H9 (cell line): ENCODE results near the gene RALGAPA2. TPM values are rescaled to one million over a fixed set of nuclear protein-coding genes. Genes with fewer than 3 reads are reported as not detected.

ENCODE experiments used
- DNase-seq: peaks from one replicate; pipeline ENCODE4 v3.0.0-alpha.2; 2017
- H2AFZ ChIP-seq: one replicate; pipeline ENCODE4 v1.6.1; 2013; ENCODE audit warnings: mild to moderate bottlenecking, low read length, control low read depth, moderate library complexity
- H2AK5ac ChIP-seq: 2 replicates; pipeline ENCODE4 v1.6.1; 2013; ENCODE audit warnings: low read length, control low read depth, mixed read lengths; ENCODE audit not compliant: insufficient read length
- H2BK120ac ChIP-seq: one replicate; pipeline ENCODE4 v1.6.1; 2013; ENCODE audit warnings: low read depth, mild to moderate bottlenecking, low read length, control low read depth, inconsistent platforms; ENCODE audit not compliant: poor library complexity, severe bottlenecking
- H2BK12ac ChIP-seq: 2 replicates; pipeline ENCODE4 v1.6.1; 2013; ENCODE audit warnings: low read length, control low read depth, mixed read lengths, low read depth; ENCODE audit not compliant: insufficient read length
- H2BK15ac ChIP-seq: 2 replicates; pipeline ENCODE4 v1.6.1; 2013; ENCODE audit warnings: low read depth, low read length, control low read depth
- H2BK20ac ChIP-seq: one replicate; pipeline ENCODE4 v1.6.1; 2013; ENCODE audit warnings: low read depth, mild to moderate bottlenecking, low read length, control low read depth, inconsistent platforms; ENCODE audit not compliant: poor library complexity, severe bottlenecking
- H2BK5ac ChIP-seq: 2 replicates; pipeline ENCODE4 v1.6.1; 2013; ENCODE audit warnings: low read length, control low read depth, mixed read lengths; ENCODE audit not compliant: insufficient read length
- H3K14ac ChIP-seq: 2 replicates; pipeline ENCODE4 v1.6.1; 2013; ENCODE audit warnings: low read length, control low read depth; ENCODE audit not compliant: insufficient read depth
- H3K18ac ChIP-seq: 2 replicates; pipeline ENCODE4 v1.6.1; 2013; ENCODE audit warnings: low read depth, mild to moderate bottlenecking, mixed read lengths, low read length, control low read depth; ENCODE audit not compliant: insufficient read length
- H3K23ac ChIP-seq: 2 replicates; pipeline ENCODE4 v1.6.1; 2013; ENCODE audit warnings: low read length, control low read depth, mixed read lengths, low read depth; ENCODE audit not compliant: insufficient read length
- H3K23me2 ChIP-seq: 2 replicates; pipeline ENCODE4 v1.6.1; 2013; ENCODE audit warnings: low read depth, mild to moderate bottlenecking, mixed read lengths, low read length, control low read depth; ENCODE audit not compliant: insufficient read length, poor library complexity, severe bottlenecking
- H3K27ac ChIP-seq: 2 replicates; pipeline ENCODE4 v1.5.1; 2013; ENCODE audit warnings: low read length, control low read depth, mixed read lengths, low read depth; ENCODE audit not compliant: insufficient read length
- H3K27me3 ChIP-seq: 2 replicates; pipeline ENCODE4 v1.6.1; 2013; ENCODE audit warnings: low read length, control low read depth, inconsistent platforms; ENCODE audit not compliant: insufficient read depth
- H3K4ac ChIP-seq: 2 replicates; pipeline ENCODE4 v1.6.1; 2013; ENCODE audit warnings: low read depth, mild to moderate bottlenecking, control low read depth, inconsistent platforms, low read length, moderate library complexity
- H3K4me1 ChIP-seq: 2 replicates; pipeline ENCODE4 v1.6.1; 2013; ENCODE audit warnings: low read length, control low read depth, inconsistent platforms; ENCODE audit not compliant: insufficient read depth
- H3K4me2 ChIP-seq: 2 replicates; pipeline ENCODE4 v1.6.1; 2013; ENCODE audit warnings: low read length, control low read depth, mixed read lengths; ENCODE audit not compliant: insufficient read length, insufficient read depth
- H3K56ac ChIP-seq: 2 replicates; pipeline ENCODE4 v1.6.1; 2013; ENCODE audit warnings: low read depth, mild to moderate bottlenecking, mixed read lengths, low read length, control low read depth; ENCODE audit not compliant: insufficient read length
- H3K79me1 ChIP-seq: 2 replicates; pipeline ENCODE4 v1.6.1; 2013; ENCODE audit warnings: low read depth, mild to moderate bottlenecking, moderate library complexity, low read length, control low read depth, inconsistent platforms; ENCODE audit not compliant: insufficient read depth, poor library complexity, severe bottlenecking
- H3K79me2 ChIP-seq: 2 replicates; pipeline ENCODE4 v1.6.1; 2013; ENCODE audit warnings: low read length, control low read depth, inconsistent platforms; ENCODE audit not compliant: insufficient read depth
- H3K9ac ChIP-seq: 2 replicates; pipeline ENCODE4 v1.6.1; 2013; ENCODE audit warnings: low read length, control low read depth, mixed read lengths; ENCODE audit not compliant: insufficient read length; ENCODE audit errors: extremely low read depth
- H3K9me3 ChIP-seq: one replicate; pipeline ENCODE4 v1.6.1; 2013; ENCODE audit warnings: low read depth, low read length, inconsistent platforms; ENCODE audit not compliant: control insufficient read depth
- H3T11ph ChIP-seq: one replicate; pipeline ENCODE4 v1.6.1; 2013; ENCODE audit warnings: mild to moderate bottlenecking, low read length, control low read depth, inconsistent platforms
- H4K20me1 ChIP-seq: one replicate; pipeline ENCODE4 v1.6.1; 2013; ENCODE audit not compliant: control insufficient read depth, insufficient read length, insufficient read depth
- H4K5ac ChIP-seq: 2 replicates; pipeline ENCODE4 v1.6.1; 2013; ENCODE audit warnings: low read depth, mild to moderate bottlenecking, mixed read lengths, low read length, control low read depth; ENCODE audit not compliant: insufficient read length
- H4K8ac ChIP-seq: replicated peaks from 2 replicates; pipeline ENCODE4 v1.6.1; 2013; ENCODE audit warnings: low read length, control low read depth, mixed read lengths, low read depth; ENCODE audit not compliant: insufficient read length
- H4K91ac ChIP-seq: 2 replicates; pipeline ENCODE4 v1.6.1; 2013; ENCODE audit warnings: low read depth, mild to moderate bottlenecking, moderate library complexity, mixed read lengths, low read length, control low read depth; ENCODE audit not compliant: insufficient read length
- H3K27ac Mint-ChIP-seq, 3 experiments: 2 replicates in 2 of 3; 3 replicates in 1 of 3; pipeline ENCODE4 v1.8.0; 2020 to 2021; ENCODE audit warnings: mixed read lengths in 3 of 3, mild to moderate bottlenecking in 1 of 3, moderate library complexity in 1 of 3
- H3K27me3 Mint-ChIP-seq: 2 replicates; pipeline ENCODE4 v1.8.0; 2021; ENCODE audit warnings: low read depth, mild to moderate bottlenecking, moderate library complexity, mixed read lengths
- H3K36me3 Mint-ChIP-seq, 3 experiments: 2 replicates in 2 of 3; 3 replicates in 1 of 3; pipeline ENCODE4 v1.8.0; 2020 to 2021; ENCODE audit warnings: low read depth in 3 of 3, mixed read lengths in 3 of 3; ENCODE audit not compliant: insufficient read depth in 1 of 3
- H3K4me1 Mint-ChIP-seq, 2 experiments: 2 replicates each; pipeline ENCODE4 v1.8.0; 2020; ENCODE audit warnings: mixed read lengths in 2 of 2
- H3K4me3 Mint-ChIP-seq, 2 experiments: 2 replicates in 1 of 2; 3 replicates in 1 of 2; pipeline ENCODE4 v1.8.0; 2020 to 2021; ENCODE audit warnings: mild to moderate bottlenecking in 2 of 2, mixed read lengths in 2 of 2, moderate library complexity in 1 of 2
- H3K9me3 Mint-ChIP-seq, 2 experiments: 2 replicates in 1 of 2; 3 replicates in 1 of 2; pipeline ENCODE4 v1.8.0; 2020; ENCODE audit warnings: mild to moderate bottlenecking in 2 of 2, mixed read lengths in 2 of 2, moderate library complexity in 1 of 2
- CTCF ChIP-seq: fragments of 200-600 bp; sonication (generic); conservative IDR thresholded peaks from 3 replicates; pipeline ENCODE4 v1.8.0; 2021; ENCODE audit warnings: antibody characterized with exemption, mild to moderate bottlenecking
- whole genome bisulfite sequencing: extraction: QIAGEN DNeasy Blood & Tissue Kit; methylation state at CpG from one replicate; pipeline ENCODE4 v1.1.7; 2013; ENCODE audit warnings: missing lambda C conversion rate, low lambda C conversion rate, mixed read lengths; ENCODE audit not compliant: insufficient read length; ENCODE audit errors: extremely low coverage; 5-methylcytosine and 5-hydroxymethylcytosine counted together
- total RNA-seq: library from RNA; stranded (reverse); gene quantifications from 2 replicates; pipeline ENCODE4 v1.2.1, GENCODE V29; 2021

The RALGAPA2 gene
- total RNA-seq, 1 experiment from 2014 or later, result 16.6 TPM

- H3K36me3 Mint-ChIP-seq, result no peaks in the 10 kb centered on the region
- Histone ChIP-seq H2BK120ac (no peak overlapping the region), H3K14ac (no peak overlapping the region), H3K18ac (no peak overlapping the region), H3K23ac (no peak overlapping the region), H2AK5ac (no peak overlapping the region), H2BK15ac (no peak overlapping the region), H3T11ph (no peak overlapping the region), H4K91ac (no peak overlapping the region), H3K79me1 (no peaks in the 10 kb centered on the region), H2BK5ac (no peak overlapping the region), H2BK20ac (no peak overlapping the region), H3K4me1 (peaks cover 4% of the 10 kb centered on the region), H3K4ac (no peak overlapping the region), H3K9ac (no peak overlapping the region), H3K27me3 (no peaks in the 10 kb centered on the region), H3K27ac (no peak overlapping the region), H3K9me3 (no peaks in the 10 kb centered on the region), H4K5ac (no peak overlapping the region), H3K56ac (no peak overlapping the region), H4K8ac (no peak overlapping the region), H3K79me2 (no peaks in the 10 kb centered on the region), H4K20me1 (no peaks in the 10 kb centered on the region), H3K23me2 (no peaks in the 10 kb centered on the region), H3K4me2 (no peak overlapping the region), H2AFZ (no peak overlapping the region), H2BK12ac (no peak overlapping the region)
- TF ChIP-seq CTCF, result no peak
- H3K4me3 Mint-ChIP-seq, result peak overlapping the region in 1 of 2 experiments; percentile 2; a peak in 1 of 5 replicates
- peaks cover 27 to 28% of the 10 kb centered on the region in 2 experiments for H3K4me1 Mint-ChIP-seq
- WGBS, result no CpG with 5 or more reads among the region's 5 CpGs
- DNase-seq, result no peak
- H3K27ac Mint-ChIP-seq, result peak overlapping the region in 2 of 3 experiments; percentile 46 to 73; a peak in 3 of 7 replicates
- no peaks in the 10 kb centered on the region for H3K27me3 Mint-ChIP-seq
- H3K9me3 Mint-ChIP-seq, result no peaks in the 10 kb centered on the region
These were observed 46.1 kb downstream of the RALGAPA2 start for GRCh38 chr20:20666359-20666758.
